ENCODE results near the gene RUFY1.

GRCh38 chr5:179509845-179510244 is 40.5 kb upstream of the RUFY1 start:
- TF ChIP-seq CTCF (IDR thresholded peaks at IDR 0.05; ENCODE audit: low read length) (no peak), EZH2 (optimal IDR thresholded peaks at IDR 0.05; ENCODE audit: low read depth, low read length) (no peak), EZH2phosphoT487 (IDR thresholded peaks at IDR 0.05; ENCODE audit: low read length) (no peak)
